Right lobe of liver (tissue), 4 donors: ENCODE measurements around the gene P2RX7.

Experiments
- POLR2A ChIP-seq: fragments of 450-650 bp; IDR thresholded peaks from one replicate; pipeline ENCODE4 v1.6.1; 2017; ENCODE audit warnings: antibody characterized with exemption, mild to moderate bottlenecking
- TF ChIP-seq, protein P1 (sequence below), 4 donors: fragments of 200-600 bp in 3 of 4; fragments of 450-650 bp in 1 of 4; IDR thresholded peaks; one replicate each; pipeline versions ENCODE4 v1.5.1 to v1.8.0; 2016 to 2022; ENCODE audit warnings: antibody characterized with exemption in 4 of 4, mild to moderate bottlenecking in 2 of 4
- donor health status: DM: no; HTN: no; CAD: no.
- donor health status: DM: no; HTN: no; CAD: no.
- donor health status: DM: no; HTN: yes; CAD: no.

DNA sequence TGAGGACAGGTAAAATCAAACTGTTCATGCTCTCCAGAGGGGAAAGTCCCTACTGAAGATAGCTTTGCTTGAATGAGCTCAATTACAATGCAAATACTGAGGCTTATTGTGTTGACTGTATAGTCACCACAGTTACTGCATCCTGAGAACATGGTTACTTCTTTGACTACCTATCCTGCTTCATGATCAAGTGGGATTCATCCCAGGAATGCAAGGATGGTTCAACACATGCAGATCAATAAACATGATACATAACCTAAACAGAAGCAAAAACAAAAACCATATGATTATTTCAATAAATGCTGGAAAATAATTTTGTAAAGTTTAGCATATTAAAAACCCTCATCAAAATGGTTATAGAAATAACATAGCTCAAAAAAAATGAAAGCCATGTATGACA, 32.9 kb upstream of the P2RX7 start:
- TF ChIP-seq, protein P1, sequence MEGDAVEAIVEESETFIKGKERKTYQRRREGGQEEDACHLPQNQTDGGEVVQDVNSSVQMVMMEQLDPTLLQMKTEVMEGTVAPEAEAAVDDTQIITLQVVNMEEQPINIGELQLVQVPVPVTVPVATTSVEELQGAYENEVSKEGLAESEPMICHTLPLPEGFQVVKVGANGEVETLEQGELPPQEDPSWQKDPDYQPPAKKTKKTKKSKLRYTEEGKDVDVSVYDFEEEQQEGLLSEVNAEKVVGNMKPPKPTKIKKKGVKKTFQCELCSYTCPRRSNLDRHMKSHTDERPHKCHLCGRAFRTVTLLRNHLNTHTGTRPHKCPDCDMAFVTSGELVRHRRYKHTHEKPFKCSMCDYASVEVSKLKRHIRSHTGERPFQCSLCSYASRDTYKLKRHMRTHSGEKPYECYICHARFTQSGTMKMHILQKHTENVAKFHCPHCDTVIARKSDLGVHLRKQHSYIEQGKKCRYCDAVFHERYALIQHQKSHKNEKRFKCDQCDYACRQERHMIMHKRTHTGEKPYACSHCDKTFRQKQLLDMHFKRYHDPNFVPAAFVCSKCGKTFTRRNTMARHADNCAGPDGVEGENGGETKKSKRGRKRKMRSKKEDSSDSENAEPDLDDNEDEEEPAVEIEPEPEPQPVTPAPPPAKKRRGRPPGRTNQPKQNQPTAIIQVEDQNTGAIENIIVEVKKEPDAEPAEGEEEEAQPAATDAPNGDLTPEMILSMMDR (IDR thresholded peaks at IDR 0.05) = no peak
- TF ChIP-seq POLR2A = no peak
